AG04449 (cell line): ENCODE results near the gene COL4A1.

Experiments
- CTCF ChIA-PET: fragments of 350-600 bp; formaldehyde crosslinking; extraction: SDS; loops from one replicate; lab custom pipeline; 2021; ENCODE audit warnings: antibody characterized with exemption; lab: Yijun Ruan, JAX
- POLR2A ChIA-PET: fragments of 400-600, 350-600 bp; formaldehyde crosslinking; extraction: SDS; loops from one replicate; lab custom pipeline; 2020; ENCODE audit warnings: antibody characterized with exemption, inconsistent platforms; lab: Yijun Ruan, JAX
- DNase-seq: peaks from one replicate; pipeline ENCODE4 v3.0.0-alpha.2; 2010; ENCODE audit warnings: low read depth, low spot score
- H3K4me3 ChIP-seq: 2 replicates; pipeline ENCODE4 v1.5.1; 2011; ENCODE audit warnings: low read depth, mild to moderate bottlenecking, control low read depth, low read length
- TF ChIP-seq, protein P1 (sequence below): IDR thresholded peaks from one replicate; pipeline ENCODE4 v1.5.1; 2011; ENCODE audit warnings: mild to moderate bottlenecking, moderate library complexity, low read length, control low read depth, inconsistent platforms; ENCODE audit not compliant: insufficient read depth; ENCODE audit errors: missing control alignments

The COL4A1 gene

GRCh38 chr13:110334256-110334655 is 27.3 kb upstream of the COL4A1 start:
- H3K4me3 ChIP-seq, result no peak overlapping the region
- DNase-seq, result no peak
- CTCF ChIA-PET, result interaction anchor here (1.3 kb wide), 2 partner anchors 78 to 82 kb away, joined by 3 read pairs; no protein-coding TSS in a partner anchor
- TF ChIP-seq, protein P1, sequence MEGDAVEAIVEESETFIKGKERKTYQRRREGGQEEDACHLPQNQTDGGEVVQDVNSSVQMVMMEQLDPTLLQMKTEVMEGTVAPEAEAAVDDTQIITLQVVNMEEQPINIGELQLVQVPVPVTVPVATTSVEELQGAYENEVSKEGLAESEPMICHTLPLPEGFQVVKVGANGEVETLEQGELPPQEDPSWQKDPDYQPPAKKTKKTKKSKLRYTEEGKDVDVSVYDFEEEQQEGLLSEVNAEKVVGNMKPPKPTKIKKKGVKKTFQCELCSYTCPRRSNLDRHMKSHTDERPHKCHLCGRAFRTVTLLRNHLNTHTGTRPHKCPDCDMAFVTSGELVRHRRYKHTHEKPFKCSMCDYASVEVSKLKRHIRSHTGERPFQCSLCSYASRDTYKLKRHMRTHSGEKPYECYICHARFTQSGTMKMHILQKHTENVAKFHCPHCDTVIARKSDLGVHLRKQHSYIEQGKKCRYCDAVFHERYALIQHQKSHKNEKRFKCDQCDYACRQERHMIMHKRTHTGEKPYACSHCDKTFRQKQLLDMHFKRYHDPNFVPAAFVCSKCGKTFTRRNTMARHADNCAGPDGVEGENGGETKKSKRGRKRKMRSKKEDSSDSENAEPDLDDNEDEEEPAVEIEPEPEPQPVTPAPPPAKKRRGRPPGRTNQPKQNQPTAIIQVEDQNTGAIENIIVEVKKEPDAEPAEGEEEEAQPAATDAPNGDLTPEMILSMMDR, result no peak
- POLR2A ChIA-PET, result no interaction called here

GRCh38 chr13:110333837-110334236 is 26.9 kb upstream of the COL4A1 start:
- no peak overlapping the region for H3K4me3 ChIP-seq
- ChIA-PET CTCF (interaction anchor here (1.3 kb wide), 2 partner anchors 78 to 82 kb away, joined by 3 read pairs; no protein-coding TSS in a partner anchor), POLR2A (interaction anchor here (0.7 kb wide), 1 partner anchor 87 kb away, joined by 4 read pairs; no protein-coding TSS in a partner anchor)
- no peak for DNase-seq
- TF ChIP-seq, protein P1, result no peak

GRCh38 chr13:110332750-110333149 is 25.8 kb upstream of the COL4A1 start:
- DNase-seq, result no peak
- ChIA-PET CTCF (interaction anchor here (1.1 to 1.3 kb wide), 2 partner anchors 79 to 83 kb away, joined by 3 to 4 read pairs; no protein-coding TSS in a partner anchor), POLR2A (interaction anchor here (1.2 kb wide), 1 partner anchor 9 kb away, joined by 4 read pairs; no protein-coding TSS in a partner anchor)
- TF ChIP-seq, protein P1, result no peak
- H3K4me3 ChIP-seq, result no peak overlapping the region

DNA sequence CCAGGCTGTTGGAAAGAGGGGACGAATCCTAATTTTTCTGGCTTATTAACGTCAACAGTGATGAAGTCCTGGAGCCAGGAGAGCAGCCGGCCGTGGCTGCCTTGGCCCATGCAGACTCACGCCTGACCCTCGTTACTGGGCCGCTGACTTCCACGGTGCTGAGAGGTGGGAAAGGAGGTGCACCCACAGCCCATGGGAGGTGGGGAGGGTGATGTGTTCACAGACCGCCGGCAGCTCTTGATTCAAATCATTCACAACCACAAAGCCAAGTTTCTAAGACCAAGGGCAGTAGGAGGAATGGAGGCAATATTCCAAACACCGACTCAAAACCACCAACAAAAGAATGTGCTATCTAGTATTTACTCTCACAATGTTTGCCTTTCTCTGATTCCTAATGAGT is 24.4 kb upstream of the COL4A1 start:
- ChIA-PET POLR2A (interaction anchor here (1.4 kb wide), 1 partner anchor 72 kb away, joined by 4 read pairs; no protein-coding TSS in a partner anchor), CTCF (interaction anchor here (0.9 to 1.5 kb wide), 2 partner anchors 9 to 76 kb away, joined by 3 read pairs; no protein-coding TSS in a partner anchor)
- no peak overlapping the region; the same call in 1 of the 2 replicates for H3K4me3 ChIP-seq
- TF ChIP-seq, protein P1, result no peak
- no peak for DNase-seq

GRCh38 chr13:110330491-110331011 is 23.6 kb upstream of the COL4A1 start:
- peak; percentile 70 for DNase-seq
- TF ChIP-seq, protein P1, result no peak
- POLR2A ChIA-PET, result interaction anchor here (1.4 kb wide), 1 partner anchor 73 kb away, joined by 4 read pairs; no protein-coding TSS in a partner anchor
- H3K4me3 ChIP-seq, result no peak overlapping the region; the same call in none of the 2 replicates
- CTCF ChIA-PET, result interaction anchor here (0.9 to 1.5 kb wide), 3 partner anchors 10 to 81 kb away, joined by 3 to 4 read pairs (median 3); no protein-coding TSS in a partner anchor
